GM18519 (cell line): ENCODE measurements around the gene IQSEC1.

Experiments
- ATAC-seq: cut with Tn5 transposase; IDR thresholded peaks from one replicate; pipeline ENCODE4 v1.9.1; 2021; ENCODE audit warnings: mild to moderate bottlenecking, moderate library complexity; ENCODE audit not compliant: unreplicated experiment, low FRiP score

The IQSEC1 gene

DNA sequence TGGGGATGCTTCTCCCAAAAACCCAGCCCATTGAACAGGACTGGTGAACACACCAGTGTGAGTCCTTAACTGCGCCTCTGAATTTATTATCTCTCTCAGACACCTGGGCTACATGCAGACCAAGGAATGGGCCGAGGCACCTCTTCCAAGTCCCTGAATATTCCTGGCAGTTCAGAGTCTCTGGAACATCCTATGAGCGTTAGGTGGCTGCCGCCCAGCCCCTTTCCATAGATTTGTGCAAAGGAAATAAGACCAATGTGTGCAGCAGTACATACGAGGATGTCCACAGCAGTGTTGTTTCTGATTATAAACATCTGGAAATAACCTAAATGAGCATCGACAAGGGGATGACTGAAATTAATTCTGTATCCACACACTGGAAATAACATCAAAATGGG, 127.0 kb downstream of the IQSEC1 start:
- ATAC-seq, result no peak

DNA sequence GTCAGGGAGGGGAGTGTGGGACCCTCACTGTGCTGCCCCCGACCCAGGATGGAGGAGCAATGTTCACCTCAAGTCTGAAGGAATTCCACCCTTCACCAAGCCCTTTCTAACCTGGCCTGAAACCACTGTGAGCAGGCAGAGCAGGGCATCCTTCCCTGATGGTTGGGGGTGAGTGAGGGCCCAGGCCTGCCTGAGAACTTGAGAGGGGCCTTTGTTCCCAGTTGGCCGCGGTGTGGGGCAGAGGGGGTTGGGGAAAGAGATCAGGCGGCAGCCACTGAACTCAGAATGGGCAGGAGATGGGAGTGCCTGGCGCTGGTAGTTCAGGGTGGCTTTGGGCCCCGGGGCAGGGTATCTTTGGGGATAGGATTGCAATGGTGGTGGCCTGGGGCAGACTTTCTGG, 128.4 kb downstream of the IQSEC1 start:
- no peak for ATAC-seq

DNA sequence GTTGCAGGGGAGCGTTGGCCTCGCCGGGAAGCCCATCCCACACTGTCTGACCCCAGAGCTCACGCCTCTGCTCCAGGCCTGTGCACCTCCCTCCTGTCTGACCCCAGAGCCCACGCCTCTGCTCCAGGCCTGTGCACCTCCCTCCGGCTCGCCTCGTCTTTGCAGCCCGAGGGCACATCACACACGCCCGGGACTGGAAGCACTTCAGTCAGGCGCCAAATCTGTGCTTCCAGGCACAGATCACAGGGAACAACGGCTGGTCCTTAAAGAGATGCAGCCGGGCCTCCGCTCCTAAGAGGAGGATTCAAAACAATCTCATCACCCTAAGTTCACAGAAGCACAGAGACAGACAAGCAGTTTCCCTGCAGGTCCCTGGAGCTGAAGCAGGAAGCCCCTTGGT, 128.8 kb downstream of the IQSEC1 start:
- no peak for ATAC-seq

DNA sequence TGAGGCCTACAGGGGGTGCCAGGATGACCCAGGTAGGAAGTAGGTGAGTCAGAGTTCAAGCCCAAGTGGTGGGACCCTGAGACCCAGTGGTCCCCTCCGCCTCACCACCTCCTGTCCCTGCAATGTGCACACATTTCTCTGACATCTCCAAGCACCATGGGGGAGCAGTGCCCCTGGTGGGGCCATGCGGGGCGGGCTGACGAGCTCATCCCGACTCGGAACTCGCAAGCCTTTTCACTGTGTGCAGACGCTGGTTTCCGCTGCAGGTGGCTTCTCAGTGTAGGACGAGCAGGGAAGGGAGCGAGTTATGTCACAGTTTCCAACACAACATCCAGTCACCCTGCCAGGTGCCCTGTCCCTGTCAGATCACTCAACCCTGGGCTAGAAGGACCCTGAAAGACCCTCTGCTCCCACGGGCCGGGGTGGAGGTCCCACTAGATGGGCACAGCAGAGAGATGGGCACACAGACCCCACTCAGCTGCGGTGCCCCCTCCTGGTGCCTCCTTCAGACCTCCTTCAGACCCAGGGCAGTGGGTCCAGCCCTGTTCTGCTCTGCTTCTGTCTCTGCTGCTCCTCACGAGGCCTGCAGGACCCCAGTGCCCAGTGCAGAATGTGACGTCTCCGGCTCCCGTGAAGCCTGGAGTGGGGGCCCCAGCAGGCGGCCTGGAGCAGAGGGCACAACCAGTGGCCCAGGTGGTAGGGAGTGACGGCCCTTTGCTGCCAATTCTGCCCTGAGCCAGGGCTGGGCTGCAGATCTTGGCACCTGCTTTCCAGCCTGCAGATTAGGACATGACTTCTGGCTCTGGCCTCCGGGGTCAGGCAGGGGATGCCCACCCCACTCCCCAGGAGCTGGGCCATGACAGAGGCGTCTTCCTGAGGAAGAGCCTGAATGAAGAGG, 129.9 kb downstream of the IQSEC1 start:
- ATAC-seq, result no peak

DNA sequence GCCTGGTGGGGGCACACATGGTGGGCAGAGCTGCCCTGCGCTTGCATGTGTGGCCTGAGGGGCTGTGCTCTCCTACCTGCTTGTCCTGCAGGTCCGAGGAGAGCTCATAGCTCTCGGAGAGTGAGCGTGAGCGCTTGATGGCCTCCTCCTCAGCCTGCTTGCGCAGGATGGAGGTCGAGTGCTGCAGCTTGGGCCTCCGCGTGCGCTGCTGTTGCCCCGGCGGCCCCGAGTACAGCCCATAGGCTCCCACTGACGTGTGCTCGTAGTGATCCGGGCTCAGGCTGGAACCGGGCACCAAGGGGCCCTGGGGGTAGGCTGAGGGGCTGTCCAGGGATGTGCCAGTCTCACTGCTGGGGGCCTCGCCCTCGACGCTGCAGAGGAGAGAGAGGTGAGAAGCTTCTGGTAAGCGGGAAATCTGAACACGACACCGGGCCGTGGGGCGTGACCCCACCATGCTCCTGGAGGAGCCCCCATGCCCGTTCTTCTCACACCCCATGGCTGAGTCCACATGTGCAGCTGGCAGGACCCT, 131.7 kb downstream of the IQSEC1 start:
- no peak for ATAC-seq

DNA sequence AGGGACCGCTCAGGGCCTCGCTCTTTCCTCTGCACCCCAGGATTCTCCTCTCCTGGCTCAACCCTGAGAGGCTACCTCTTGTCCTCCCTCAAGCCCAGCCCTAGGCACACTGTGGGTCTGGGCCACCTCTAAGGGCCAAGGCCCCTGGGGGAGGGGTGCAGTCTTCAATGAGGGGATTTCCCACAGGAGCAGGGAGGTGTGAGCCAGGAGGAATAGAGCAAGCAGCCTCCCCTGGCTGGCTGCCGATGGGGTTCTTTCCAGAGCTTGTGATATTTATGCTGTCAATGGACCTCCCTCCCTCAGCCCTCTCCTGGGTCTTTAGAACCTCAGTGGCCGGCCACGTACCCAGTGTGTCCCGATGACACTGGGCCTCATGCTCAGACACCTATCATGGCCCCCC, 132.4 kb downstream of the IQSEC1 start:
- no peak for ATAC-seq

DNA sequence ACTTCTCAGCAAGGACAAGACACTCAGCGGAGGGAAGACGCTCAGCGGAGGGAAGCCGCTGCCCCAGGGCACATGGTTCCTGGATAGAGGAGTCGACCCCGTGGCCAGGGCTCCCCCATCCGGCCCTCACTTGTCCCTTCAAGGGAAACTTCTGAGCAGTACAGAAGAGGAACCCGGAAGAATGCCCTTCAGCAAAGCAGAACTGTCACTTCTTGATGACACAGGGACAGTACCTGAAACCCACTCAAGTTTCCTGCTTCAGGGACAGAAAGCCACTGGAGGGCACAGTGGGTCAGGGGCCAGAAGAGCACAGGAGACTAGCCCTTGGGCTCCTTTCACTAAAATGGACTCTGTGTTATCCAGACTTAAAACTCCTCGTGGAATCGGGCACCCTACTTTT, 134.1 kb downstream of the IQSEC1 start:
- no peak for ATAC-seq

DNA sequence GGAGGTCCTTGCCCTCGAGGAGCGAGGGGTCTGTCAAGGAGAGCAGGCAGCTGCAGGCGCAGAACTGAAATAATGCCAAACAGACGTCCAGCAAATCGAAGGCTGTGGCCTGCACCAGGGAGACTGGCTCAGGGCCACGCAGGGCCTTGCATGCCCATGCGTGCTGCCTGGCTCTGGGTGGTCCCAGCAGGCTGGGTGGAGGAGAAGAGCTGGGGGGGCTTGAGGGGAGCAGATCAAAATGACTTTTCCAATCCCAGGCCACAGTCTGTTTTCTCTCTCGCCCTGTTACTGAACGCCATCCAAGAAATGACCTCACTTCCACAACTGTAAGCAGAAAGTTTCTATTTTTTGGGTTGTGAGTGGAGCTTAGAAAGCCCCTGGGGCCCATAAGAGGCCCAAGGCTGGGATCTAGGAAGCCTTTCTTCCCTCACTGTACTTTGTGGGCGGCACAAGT, 134.9 kb downstream of the IQSEC1 start:
- ATAC-seq, result no peak

DNA sequence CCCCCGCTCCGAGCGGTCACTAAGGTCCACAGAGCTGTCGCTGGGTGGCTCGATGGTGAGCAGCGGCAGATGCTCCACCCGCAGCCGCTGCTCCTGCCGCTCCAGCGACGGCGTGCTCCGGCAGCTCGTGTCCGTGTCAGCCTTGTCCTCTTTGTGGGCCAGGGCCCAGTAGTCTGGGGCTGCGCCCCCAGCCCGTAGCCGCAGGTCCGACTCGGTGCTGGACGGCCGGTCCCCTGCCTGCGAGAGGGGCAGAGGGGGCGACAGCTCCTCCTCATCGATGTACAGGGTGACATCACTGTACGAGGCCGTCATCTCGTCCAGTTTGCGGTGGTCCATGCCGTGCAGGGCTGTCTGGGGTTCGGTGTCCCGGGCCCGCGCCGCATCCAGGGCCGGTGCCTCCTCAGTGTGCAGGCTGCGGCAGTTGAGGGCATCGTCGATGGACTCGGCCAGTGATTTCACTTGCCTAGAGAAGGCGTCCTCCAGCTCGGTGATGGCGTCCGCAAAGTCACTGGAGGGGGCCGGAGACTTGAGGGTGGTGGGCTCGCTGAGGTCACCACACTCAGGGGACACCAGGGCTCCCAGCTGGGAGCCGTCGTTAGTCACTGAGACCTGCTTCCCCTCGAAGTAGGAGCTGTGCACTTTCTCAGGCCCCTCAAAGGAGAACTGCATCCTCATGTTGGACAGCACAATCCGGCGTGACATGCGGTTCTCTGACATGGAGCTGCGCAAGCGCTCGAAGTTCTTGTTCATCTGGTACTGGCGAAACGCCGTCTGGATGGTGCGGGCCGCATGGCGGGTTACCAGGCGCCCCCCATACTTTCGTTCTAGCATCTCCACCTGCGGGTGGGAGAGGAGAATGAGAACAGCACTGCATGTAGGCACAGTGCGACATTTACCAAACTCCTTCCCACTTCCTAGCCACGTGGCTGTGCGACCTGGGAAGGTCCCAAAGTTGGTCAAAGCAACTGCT, 137.1 kb downstream of the IQSEC1 start:
- ATAC-seq, result no peak

DNA sequence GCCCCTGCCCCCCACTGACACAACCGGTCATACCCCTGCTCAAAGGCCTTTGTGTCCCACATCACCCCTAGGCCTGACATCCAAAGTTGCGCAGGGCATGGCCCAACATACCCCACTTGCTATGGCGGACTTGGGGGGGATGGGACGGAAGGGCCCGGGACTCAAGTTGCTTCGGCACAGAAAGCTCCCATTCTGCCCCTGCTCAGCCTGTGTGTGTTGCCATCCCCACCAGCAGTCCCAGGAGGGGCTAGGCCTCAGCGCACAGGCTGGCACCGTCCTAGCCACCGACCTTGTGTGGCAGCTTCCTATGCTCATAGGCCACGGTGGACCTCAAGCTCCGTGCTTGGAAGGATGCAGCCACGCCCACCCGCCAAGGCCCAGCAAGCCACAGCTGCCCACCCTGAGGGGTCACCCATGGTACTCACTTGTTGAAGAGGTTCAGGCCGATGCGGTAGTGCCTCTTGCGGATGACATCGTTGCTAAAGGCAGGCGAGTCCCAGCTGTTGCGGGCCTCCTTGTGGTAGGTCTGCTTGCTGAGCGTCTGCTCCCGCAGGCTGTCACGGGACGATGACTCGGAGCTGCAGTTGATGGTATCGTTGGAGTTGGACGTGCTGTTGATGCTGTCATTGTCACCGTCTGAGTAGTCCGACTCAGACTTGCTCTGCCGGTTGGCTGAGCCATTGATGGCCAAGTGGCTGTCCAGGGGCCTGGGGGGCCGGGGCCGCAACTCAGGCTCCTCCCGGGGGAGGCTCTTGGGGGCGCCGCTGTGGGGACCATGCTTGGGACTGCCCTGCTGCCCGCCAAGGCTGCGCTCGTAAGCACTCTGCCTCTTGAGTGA, 138.0 kb downstream of the IQSEC1 start:
- ATAC-seq, result no peak

DNA sequence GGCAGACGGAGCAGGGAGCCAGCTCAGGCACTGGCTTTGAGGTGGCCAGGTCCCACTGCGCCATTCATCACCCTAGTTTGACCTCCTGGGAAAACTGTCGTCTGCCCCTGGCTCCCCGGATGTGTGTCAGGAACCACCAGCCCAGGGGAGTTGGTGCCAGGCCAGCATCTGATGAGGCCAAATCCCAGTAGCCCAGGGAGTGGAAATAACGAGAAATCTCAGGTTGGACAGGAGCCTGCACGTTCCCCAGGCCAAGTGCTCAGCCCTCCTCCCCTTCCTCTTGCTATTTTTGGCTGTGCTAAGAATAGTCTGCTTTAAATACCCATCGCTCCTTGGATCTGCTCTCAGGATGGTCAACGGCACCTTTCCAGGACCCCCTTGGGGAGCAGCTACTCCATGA, 138.8 kb downstream of the IQSEC1 start:
- ATAC-seq, result no peak

DNA sequence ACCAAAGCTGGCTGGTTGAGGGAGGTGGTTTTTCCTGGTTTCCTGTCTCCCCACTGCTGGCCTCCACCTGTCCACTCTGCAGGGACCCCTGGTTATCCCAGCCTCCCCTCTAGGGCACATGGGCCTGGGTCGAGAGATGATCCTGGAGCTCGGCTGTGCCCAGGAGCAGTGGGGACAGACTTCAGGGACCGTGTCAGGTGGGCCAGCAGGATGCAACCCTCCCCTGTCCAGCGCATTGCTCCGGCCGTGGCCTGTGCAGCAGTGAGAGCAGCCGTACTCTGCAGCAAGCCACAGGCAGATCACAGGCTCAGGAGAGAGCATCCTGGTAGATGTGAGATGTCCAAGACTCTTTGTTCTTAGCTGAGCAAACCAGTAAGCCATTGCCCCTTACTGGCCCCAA, 139.3 kb downstream of the IQSEC1 start:
- ATAC-seq, result no peak

DNA sequence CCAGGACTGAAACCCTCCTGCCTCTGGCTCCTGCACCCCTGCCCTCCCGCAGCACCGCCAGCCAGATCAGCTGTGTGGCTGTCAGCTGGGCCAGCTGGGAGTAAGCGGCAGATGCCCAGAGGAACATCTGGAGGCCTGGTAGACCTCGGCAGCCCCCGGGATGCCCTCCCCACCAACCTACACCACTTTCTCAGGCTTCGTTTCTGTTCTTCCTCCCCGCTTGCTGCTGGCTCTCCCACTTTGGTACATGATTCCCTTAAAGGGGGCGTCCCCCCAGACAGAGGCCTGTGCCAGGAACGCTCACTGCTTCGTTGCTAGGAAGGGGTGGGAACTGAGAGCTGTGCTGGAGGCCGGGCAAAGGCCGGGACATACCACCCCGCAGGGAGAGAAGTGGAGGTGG, 140.5 kb downstream of the IQSEC1 start:
- no peak for ATAC-seq

DNA sequence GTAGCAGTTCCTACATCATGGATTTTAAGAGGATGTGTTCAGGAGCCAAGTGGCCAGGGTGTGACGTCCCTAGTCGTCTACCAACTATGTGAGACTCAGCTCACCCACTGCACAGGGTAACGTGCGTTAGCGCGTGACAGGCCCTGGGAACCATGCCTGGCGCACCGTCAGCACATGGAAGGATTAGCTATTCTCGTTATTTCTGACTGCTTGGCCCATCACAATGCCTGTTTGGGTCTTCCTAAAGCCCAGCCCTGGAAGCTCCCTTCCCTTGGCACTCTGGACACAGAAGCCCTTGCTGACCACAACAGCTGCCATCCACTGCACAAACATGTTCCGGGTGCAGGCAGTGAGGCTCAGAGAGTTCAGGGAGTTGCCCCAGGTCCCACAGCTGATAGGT, 140.9 kb downstream of the IQSEC1 start:
- no peak for ATAC-seq

DNA sequence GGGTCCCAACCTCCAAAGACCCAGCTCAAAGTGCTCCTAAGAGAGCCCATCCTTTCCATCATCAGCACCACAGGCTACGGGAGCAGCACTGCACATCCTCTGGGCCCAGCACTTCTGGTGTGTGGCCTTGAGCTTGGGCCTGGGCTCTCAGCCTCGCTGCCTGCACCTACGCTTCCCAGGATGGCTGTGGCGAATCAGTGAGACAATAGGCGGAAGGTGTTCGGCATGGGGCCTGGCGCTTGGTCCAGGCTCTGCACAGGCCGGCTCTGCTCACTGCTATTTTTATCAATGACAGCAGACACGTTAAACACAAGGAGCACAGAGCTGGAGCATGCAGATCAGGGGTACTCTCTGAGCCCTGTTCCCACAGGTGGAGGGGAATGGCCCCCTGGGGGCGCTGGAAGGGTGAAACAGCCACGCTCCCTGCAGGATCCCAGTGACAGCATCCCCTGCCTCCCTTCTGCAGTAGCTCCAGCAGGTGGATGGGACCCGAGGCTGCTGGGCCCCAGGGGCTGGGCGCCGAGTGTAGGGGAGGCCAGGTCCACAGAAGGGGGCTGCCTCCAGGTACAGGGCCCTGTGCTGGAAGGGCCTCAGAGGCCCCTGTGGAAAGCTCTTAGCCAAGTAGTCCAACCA, 141.8 kb downstream of the IQSEC1 start:
- ATAC-seq, result no peak

DNA sequence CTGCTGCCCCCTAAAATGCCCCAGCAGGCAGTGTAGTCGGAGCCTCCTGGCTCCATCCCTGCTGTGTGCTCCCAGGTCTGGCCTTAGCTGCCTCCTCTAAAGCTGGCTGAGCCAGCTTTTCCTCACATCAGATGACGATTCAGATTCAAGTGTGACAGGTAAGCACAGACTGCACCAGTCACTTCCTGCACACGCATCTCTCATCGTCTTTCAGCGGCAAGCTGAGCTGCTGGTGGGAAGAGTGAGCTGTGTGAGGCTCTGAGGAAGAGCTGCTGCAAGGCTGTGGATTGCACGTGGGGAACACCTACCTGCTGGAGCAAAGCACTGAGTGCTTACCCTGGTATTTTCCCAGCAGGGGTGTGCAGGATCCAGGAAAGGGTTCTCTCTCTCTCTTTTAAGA, 143.4 kb downstream of the IQSEC1 start:
- ATAC-seq, result no peak

DNA sequence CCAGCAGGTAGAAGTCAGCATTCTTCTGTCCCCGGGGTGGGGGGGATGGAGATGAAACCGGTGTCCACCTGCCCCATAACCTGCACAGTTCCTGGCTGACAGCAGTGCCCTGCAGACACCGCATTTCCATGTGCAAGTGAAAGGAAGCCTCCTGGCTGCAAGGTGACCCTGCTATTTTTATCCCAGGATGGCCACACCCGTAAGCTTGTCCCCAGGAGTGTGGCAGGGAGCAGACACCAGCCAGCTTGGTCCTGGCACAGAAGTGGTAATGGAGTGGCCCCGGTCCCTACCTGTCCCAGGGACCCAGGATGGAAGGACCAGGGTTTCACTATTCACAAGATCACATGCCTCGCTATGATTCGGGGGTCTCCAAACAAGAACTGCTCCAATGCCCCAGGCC, 146.6 kb downstream of the IQSEC1 start:
- no peak for ATAC-seq

DNA sequence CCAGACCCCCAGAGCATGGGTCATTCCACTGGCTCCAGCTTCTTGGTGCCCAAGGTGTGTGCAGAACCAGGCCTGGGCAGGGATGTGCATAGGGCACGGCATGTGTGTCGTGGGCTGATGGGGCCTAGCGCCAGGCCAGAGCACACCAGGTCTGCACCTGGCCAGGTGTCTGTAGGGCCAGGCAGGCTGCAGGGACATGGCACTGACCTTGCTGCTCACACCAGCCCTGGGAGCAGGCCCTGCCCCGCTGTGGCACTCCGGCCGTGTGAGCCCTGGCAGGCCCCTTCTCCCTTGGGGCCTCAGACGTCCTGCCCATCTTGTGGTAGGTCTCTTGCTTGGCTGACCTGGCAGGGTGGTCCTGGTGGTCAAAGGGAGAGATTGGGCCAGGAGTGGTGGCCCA, 147.6 kb downstream of the IQSEC1 start:
- no peak for ATAC-seq

DNA sequence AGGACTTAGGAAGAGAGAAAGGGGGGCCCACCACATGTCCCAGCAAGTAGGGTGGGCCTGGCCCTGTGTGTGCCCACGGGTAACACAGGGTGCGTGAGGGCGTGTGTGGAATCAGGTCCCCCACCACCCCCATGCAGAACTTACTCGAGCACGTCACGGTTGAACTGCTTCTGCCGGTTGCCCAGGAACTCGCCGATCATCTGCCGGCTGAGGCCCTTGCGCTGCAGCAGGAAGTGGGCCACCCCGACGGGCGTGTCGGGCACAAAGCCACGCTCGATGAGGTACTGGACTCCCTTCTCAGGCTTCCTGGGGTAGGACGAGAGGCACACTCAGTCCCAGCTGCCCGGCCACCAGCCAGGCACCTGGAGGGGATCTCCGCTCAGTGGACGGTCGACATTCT, 148.8 kb downstream of the IQSEC1 start:
- ATAC-seq, result no peak
